GM10266 (cell line): ENCODE measurements around the gene SLC35E4.

Experiments
- DNase-seq: peaks from one replicate; pipeline ENCODE4 v3.0.0; 2012; ENCODE audit errors: extremely low spot score
- TF ChIP-seq, protein P1 (sequence below): IDR thresholded peaks from 2 replicates; pipeline ENCODE4 v1.5.1; 2012; ENCODE audit warnings: mild to moderate bottlenecking, low read depth; ENCODE audit not compliant: control insufficient read depth, insufficient read depth; ENCODE audit errors: missing control alignments

Gene SLC35E4

DNA sequence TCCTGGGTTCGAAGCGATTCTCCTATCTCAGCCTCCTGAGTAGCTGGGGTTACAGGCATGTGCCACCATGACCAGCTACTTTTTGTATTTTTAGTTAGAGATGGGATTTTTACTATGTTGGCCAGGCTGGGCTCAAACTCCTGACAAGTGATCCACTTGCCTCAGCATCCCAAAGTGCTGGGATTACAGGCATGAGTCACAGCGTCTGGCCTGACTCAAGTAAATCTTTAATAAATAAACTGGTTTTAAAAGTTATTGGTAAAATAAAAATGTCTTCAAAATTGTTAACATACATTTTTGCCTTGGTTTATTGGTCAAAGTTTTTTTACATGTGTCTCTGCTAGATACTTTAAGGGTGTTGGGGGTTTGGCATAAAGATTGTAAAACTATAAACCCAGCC is 36.6 kb upstream of the SLC35E4 start:
- TF ChIP-seq, protein P1, sequence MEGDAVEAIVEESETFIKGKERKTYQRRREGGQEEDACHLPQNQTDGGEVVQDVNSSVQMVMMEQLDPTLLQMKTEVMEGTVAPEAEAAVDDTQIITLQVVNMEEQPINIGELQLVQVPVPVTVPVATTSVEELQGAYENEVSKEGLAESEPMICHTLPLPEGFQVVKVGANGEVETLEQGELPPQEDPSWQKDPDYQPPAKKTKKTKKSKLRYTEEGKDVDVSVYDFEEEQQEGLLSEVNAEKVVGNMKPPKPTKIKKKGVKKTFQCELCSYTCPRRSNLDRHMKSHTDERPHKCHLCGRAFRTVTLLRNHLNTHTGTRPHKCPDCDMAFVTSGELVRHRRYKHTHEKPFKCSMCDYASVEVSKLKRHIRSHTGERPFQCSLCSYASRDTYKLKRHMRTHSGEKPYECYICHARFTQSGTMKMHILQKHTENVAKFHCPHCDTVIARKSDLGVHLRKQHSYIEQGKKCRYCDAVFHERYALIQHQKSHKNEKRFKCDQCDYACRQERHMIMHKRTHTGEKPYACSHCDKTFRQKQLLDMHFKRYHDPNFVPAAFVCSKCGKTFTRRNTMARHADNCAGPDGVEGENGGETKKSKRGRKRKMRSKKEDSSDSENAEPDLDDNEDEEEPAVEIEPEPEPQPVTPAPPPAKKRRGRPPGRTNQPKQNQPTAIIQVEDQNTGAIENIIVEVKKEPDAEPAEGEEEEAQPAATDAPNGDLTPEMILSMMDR = no peak
- DNase-seq = no peak

DNA sequence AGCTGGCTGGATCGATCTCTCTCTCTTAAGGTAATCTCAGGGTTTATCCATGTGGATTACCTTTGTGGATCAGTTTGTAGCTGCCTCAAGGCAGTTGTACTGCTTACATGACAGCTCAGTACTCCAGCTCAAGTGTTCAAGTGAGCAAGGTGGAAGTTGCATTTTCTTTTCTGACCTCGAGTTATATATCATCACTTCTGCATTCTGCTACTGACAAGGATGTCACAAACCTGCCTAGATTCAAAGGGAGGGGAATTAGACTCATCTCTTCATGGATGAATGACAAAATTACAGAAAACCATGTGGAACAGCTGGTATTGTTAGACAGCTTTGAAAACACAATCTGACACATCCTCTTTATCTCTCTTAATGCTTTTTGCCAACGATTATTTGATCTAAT is 34.7 kb upstream of the SLC35E4 start:
- no peak for DNase-seq
- TF ChIP-seq, protein P1 = no peak

DNA sequence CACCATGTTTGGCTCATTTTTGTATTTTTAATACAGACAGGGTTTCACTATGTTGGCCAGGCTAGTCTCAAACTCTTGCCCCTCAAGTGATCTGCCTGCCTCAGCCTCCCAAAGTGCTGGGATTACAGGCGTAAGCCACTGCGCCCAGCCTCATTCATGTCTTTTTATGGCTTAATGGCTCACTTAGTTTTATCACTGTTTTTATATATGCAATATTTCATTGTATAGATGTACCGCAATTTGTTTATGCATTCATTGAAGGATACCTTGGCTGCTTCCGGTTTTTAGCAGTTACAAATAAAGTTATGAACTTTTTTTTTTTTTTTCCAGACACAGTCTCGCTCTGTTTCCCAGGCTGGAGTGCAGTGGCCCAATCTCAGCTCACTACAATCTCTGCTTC is 34.1 kb upstream of the SLC35E4 start:
- DNase-seq = no peak
- TF ChIP-seq, protein P1 = no peak

DNA sequence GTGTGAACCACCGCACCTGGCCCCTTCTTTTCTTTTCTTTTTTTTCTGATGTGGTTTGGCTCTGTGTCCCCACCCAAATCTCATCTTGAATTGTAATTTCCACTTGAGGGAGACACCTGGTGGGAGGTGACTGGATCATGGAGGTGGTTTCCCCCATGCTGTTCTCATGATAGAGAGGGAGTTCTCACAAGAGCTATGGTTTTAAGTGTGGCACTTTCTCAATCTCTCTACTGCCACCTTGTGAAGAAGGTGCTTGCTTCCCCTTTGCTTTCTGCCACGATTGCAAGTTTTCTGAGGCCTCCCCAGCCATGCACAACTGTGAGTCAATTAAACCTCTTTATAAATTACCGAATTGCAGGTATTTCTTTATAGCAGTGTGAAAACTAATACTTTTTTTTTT is 33.5 kb upstream of the SLC35E4 start:
- TF ChIP-seq, protein P1 = peak; percentile 45
- DNase-seq = no peak

DNA sequence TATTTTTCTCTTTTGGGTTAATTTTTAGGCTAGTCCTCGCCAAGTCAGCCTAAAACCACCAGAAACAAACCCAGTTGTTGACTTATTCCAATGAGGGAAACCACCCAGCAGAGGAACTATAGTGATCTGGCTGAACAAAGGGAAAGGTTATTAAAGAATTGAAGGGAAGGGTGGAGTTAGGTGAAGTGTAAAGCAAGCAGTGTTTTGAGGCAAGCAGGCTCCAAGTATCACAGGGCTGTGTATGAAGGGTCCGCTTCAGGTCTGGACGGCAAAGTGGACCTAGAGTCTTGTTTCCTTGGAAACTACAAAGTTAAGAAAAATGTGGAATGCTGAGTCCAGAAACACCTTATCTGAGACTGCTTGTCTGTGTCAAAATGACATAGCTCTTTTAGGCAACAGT is 31.8 kb upstream of the SLC35E4 start:
- TF ChIP-seq, protein P1 = no peak
- DNase-seq = no peak

DNA sequence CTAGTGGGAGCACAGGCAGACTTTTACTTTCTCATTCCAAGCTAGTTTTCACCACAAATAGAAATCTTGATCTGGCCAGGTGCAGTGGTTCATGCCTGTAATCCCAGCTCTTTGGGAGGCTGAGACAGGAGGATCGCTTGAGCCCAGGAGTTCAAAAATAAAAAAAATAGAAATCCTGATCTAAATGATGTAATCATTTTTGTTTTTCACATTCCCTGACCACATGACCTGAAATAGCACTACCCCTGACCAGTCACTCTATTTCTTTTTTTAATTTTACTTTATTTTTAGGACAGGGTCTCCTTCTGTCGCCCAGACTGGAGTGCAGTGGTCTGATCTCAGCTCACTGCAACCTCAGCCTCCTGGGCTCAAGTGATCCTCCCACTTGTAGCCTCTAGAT is 30.9 kb upstream of the SLC35E4 start:
- no peak for DNase-seq
- TF ChIP-seq, protein P1 = no peak

DNA sequence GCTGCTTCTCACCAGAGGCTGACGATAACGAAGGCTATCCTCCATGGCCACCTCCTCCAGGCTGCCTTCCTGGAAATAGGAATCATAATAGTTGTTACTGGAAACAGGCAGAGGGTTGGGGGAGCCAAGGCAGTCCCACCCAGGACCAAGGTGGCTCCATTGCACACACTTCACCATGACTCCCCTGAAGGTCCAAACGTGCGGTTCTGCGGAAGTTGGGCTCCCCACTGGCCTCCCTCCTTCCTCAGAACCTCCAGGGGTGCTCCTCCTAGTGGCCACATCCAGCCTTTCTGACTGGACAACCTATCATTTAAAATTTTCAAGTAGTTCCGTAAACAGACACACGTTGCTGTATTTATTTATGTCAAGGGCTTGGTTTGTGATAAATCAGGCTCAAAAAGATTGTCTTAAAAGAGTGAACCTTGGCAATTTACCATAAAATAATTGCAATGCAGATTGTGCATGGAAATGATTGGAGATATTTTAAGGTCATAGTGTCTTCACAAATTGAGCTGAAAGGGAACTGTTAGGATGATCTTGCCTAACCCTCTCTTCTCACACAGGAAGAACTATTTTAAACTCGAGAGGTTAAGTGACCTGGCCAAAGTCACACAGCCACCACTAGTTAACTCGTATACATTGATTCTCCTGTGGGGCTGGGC is 30.0 kb upstream of the SLC35E4 start:
- peak; percentile 73 for DNase-seq
- TF ChIP-seq, protein P1 = peak; percentile 69
